Measurements from ENCODE around the gene TIMM10B.

The TIMM10B gene

DNA sequence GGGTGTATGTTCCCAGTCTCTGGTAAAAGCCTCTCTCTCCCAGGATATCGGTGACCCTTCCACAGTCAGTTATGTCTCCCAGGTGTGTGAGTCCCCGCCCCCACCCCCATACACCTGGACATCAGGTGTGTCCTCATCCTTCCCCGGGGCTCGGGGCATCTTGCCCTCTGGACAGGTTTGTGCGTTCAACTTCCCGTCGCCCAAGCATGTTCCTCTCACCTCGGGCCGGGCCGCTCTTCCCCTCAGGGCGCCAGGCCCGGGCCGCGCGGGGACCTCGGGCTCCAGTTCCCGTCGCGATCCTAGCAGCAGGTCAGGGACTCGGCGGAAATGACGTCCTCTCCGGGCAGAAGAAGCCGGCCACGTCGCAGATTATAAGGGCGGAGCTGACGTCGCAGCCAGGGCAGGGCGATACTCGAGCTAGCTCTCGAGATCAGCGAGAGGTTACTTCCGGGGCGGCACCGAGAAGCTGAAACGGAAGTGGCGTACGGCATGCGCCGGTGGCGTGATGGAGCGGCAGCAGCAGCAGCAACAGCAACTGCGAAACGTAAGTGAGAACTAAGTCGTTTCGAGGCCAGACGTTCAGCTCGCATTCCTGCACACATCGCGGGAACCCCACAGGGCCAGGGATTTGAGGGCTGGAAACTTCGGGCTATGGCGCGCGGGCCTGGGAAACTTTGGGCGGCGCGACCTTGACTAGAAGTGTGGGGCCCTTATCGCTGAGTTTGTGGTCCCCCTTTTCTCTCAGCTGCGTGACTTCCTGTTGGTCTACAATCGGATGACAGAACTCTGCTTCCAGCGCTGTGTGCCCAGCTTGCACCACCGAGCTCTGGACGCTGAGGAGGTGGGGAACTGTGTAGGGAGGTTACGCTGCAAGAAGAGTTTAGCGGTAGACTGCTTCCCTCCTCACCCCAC is at the start of gene TIMM10B, which contains the start of gene ARFIP2:
TSS of gene TIMM10B (plus strand) at position 490 of the 912 bp plus-strand sequence. CDS start at position 506, 16 bp downstream.
TSS of gene ARFIP2 (minus strand) at position 320 of the 912 bp plus-strand sequence. CDS start 910 bp downstream, outside the sequence.
- peak; percentile 95 for DNase-seq

DNA sequence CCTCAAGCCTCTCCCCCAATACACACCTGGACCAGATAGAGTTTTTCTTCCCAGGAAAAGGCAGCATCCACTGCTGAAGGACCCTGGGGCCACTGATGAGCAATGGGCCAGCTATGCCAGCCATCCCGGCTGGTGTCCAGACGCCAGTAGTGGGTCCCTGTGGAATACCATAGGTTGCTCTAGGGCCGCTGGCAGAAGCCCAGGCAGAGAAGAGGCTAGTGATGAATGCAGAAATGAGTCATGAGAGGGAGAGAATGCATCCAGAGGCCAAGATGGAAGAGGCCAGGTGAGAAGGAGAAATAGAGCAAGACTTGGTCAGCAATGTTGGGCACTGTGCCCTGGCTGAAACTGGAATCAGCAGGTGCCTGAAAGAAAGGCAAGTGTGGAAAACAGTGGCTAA is 49.4 kb upstream of the TIMM10B start:
- peak; percentile 68 for DNase-seq

- DNase-seq, result no peak
Observed at GRCh38 chr11:6433998-6434660, 47.2 kb upstream of the TIMM10B start.

GRCh38 chr11:6437423-6437822 is 43.9 kb upstream of the TIMM10B start:
- no peak for DNase-seq

- DNase-seq, result no peak
Observed at GRCh38 chr11:6437993-6438392, 43.3 kb upstream of the TIMM10B start.

- DNase-seq, result no peak
Observed at GRCh38 chr11:6438979-6439571, 42.2 kb upstream of the TIMM10B start.

GRCh38 chr11:6440906-6441358 is 40.4 kb upstream of the TIMM10B start, which contains the start of gene HPX:
TSS of gene HPX (minus strand) at chr11:6440987. CDS start at chr11:6440963, 24 bp downstream.
- DNase-seq, result no peak

DNA sequence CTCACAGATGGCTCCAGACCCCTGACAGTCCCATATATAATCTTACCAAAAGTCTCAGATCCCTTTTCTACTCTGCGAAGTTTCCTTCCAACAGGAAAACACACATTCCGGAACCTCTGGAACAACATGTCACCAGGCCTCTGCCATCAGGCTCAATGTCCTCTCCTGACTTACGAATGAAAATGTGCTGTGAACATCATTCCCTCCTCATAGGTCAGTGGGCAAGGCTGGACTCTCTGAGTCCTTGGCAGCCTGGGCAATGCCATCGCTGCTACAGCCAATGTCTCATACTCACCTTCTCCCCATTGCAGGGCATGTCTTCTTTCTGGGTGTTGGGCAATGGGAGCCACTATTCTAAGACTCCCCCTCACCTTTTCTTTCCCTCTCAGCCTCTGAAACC is 38.9 kb upstream of the TIMM10B start:
- no peak for DNase-seq

GRCh38 chr11:6443269-6444003 is 37.9 kb upstream of the TIMM10B start:
- DNase-seq, result no peak

- DNase-seq, result no peak
Observed at GRCh38 chr11:6448574-6448973, 32.7 kb upstream of the TIMM10B start.

GRCh38 chr11:6452219-6452618 is 29.1 kb upstream of the TIMM10B start:
- DNase-seq, result no peak

GRCh38 chr11:6453152-6453551 is 28.1 kb upstream of the TIMM10B start:
- DNase-seq, result no peak

GRCh38 chr11:6455070-6455469 is 26.2 kb upstream of the TIMM10B start:
- no peak for DNase-seq

DNA sequence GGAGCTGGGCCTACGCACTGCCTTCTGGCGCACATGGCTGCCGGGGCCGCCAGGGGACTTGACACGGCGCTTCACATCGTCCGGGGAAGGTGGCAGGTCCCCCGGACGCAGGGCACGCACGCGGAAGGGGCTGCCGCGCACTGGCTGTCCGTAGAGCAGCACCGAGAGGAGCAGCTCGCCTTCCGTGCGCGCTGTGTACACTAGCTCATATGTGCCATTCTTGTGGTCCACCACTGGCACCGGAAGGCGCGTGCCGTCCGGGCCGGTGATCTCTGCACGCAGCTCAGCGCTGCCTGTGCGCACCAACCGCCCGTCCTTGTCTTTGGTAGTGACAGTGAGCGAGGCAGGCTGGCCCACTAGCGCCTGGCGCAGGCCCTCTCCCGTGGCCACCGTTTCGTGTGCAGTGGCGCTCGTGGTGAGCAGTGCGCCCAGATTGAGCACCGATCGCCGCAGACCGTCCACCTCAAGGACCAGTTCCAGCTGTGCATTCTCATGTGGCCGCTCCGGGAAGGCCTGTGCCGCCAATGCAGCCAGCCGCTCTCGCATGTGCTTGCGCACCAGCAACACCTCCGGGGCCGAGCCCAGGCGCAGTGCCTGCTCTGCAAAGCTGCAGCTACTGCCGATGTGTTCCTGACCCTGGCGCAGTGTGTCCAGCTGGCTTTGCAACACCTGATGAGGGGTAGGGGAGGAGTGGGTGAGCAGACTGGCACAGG is 24.8 kb upstream of the TIMM10B start:
- DNase-seq, result no peak

- no peak for DNase-seq
Observed at GRCh38 chr11:6457581-6458320, 23.6 kb upstream of the TIMM10B start.

DNA sequence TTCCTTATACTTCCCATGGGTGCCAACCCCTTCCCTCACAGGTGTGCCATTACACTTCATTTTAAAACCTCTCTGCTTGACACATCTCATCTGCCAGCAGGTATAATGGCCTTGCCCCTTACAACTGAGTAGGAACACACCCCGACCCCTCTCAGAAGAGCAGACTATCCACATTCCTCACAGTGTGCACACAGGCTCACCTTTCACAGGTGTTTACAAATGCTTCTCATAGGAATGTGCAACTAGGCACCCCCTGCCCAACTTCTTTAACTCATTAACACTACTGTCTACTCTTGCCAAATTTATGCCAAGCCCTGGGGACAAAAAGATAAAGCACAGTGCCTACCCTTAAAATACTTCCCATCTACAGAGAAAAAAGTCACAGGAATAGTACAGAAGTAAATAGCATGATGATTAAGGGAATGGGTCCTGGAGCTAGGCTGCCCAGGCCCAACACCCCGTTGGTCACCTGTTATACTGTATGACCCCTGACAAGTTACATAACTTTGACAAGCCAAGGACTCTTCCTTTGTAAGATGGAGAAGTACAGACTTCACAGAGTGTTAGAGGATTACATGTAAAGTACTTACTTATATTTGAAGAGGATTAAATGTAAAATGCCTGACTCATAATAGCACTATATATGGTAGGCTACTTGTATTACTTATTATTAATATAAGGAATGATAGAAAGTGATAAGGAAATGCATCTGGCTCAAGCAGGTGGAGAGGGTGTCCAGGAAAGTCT is 22.8 kb upstream of the TIMM10B start:
- DNase-seq, result no peak

DNA sequence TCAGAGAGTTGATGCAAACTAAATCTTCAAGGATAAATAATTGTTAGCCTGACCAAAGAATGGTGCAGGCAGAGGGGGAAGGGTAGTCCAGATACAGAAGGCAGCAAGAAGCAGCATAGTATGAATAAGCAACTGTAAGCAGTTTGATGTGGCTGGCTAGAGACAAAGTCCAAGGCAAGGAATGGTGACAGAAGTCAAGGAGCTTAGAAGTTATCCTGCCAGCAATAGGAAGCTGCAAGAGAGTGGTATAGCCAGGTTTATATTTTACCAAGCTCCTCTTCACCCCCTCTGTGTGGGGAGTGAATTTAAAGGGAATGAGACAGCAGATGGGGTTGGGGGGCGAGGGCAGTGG is 22.2 kb upstream of the TIMM10B start:
- no peak for DNase-seq

DNA sequence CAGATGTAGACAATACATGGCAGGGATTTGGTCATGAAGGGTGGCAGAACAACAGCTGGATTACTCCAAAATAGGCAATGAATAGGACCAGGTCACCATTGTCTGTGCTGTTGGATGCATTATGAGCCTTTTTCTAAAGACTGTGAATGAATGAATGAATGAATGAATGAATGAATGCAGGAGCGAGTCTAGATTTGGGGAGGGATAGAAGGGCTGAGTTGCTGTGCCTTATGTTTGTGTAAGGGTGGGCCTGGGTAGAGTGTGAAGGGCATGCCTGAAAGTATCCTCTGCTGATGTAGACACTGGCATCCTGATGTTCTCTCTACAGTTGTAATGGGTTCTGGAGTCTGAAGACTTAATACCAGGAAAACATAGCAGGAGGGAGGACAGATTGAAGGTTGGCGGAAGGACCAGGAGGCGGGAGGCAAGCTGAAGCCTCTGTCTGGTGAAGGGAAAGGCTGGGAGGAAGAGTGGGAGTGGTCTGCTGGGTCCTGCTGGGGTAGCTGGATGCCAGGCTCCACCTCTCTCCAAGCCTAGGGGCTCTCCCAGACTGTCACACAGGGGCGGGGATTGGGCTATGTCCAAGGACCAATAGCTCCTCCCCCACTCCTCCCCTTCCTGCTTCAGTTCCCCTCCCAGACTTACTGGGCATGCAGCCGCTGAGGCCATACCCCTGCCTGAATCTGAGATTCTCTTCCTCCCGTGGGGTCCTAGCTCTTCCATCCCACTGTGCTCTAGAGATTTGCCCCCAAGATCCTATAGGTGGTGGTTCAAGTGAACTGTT is 12.4 kb upstream of the TIMM10B start:
- peak; percentile 69 for DNase-seq

GRCh38 chr11:6469599-6469998 is 11.7 kb upstream of the TIMM10B start:
- DNase-seq, result no peak

GRCh38 chr11:6472934-6473333 is 8.4 kb upstream of the TIMM10B start:
- DNase-seq, result no peak

Data from kidney glomerular epithelial cell (primary cell).